IgD-negative memory B cell (primary cell): ENCODE measurements around the gene DIS3L2. TPM values are rescaled to one million over a fixed set of nuclear protein-coding genes. Genes with fewer than 3 reads are reported as not detected.
A peak's percentile ranks its signal among the peaks of the same experiment; 100 is the strongest.

Experiments used
- H3K27ac Mint-ChIP-seq, 3 donors: one replicate each; pipeline ENCODE4 v1.8.0; 2020 to 2022; ENCODE audit warnings: mild to moderate bottlenecking in 3 of 3, mixed read lengths in 3 of 3, moderate library complexity in 1 of 3
- H3K27me3 Mint-ChIP-seq: one replicate; pipeline ENCODE4 v1.8.0; 2021; ENCODE audit warnings: mixed read lengths
- H3K36me3 Mint-ChIP-seq: one replicate; pipeline ENCODE4 v1.8.0; 2020; ENCODE audit warnings: mild to moderate bottlenecking, mixed read lengths
- H3K4me1 Mint-ChIP-seq, 3 donors: one replicate each; pipeline ENCODE4 v1.8.0; 2020 to 2022; ENCODE audit warnings: mixed read lengths in 3 of 3, mild to moderate bottlenecking in 1 of 3
- H3K4me3 Mint-ChIP-seq, 4 donors: one replicate each; pipeline ENCODE4 v1.8.0; 2020 to 2022; ENCODE audit warnings: mild to moderate bottlenecking in 4 of 4, mixed read lengths in 4 of 4, moderate library complexity in 3 of 4
- H3K9me3 Mint-ChIP-seq, 3 donors: one replicate each; pipeline ENCODE4 v1.8.0; 2020 to 2021; ENCODE audit warnings: mixed read lengths in 3 of 3, mild to moderate bottlenecking in 1 of 3
- polyA plus RNA-seq: library from polyadenylated mRNA; unstranded; fragments of 300-500 nt; fragmentation: Illumina TruSeq; gene quantifications from one replicate; pipeline ENCODE4 v1.2.3, GENCODE V29; 2021

Gene DIS3L2
- polyA plus RNA-seq, 1 donor from 2014 or later: 21.7 TPM

DNA sequence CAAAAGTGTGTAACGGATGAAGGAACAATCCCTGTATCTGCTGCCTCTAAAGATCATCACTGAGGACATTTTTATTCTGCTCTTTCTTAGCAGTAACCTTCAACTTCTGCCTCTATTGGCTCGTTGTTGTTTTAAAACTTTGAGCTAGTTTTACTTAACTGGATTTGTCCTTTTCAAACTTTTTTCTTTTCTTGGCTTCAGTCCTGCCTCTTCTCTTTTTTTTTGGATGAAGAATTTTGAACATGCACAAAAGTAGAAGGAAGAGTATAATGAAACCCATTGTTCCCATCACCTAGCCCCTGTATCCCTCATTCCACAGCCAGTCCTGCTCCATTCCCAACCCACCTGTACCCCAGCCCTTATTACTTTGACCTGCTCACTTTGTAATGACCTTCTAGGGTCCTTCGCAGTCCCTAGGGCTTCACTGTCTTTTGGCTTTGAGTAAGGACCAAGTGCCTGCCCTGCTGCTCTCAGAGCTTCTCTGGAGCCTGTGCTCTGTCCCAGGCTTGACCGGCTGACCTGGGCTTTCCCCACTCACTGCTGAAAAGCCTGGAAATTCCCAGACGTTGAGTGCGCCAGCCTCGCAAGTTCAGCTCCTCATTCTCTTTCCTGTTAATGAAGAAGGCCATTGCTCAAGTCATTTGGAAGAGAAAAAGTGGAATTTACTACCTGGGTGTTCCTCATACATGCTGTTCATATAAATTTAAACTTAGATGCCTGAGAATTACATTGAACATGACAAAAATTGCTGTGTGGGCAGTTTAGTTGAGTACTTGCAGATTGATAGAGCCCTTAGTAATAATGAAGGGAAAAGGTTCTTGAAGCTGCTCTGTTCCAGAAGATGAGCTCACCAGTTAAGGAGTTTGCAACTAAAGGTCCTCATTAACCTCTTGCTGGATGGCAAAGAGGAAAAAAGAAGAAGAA, 267.7 kb downstream of the DIS3L2 start:
- Mint-ChIP-seq H3K9me3 (no peaks in the 10 kb centered on the region), H3K27ac (no peak overlapping the region), H3K27me3 (no peaks in the 10 kb centered on the region), H3K36me3 (peaks cover 4% of the 10 kb centered on the region), H3K4me1 (peaks cover 0 to 2% (median 0%) of the 10 kb centered on the region in 3 donors), H3K4me3 (no peak overlapping the region)

DNA sequence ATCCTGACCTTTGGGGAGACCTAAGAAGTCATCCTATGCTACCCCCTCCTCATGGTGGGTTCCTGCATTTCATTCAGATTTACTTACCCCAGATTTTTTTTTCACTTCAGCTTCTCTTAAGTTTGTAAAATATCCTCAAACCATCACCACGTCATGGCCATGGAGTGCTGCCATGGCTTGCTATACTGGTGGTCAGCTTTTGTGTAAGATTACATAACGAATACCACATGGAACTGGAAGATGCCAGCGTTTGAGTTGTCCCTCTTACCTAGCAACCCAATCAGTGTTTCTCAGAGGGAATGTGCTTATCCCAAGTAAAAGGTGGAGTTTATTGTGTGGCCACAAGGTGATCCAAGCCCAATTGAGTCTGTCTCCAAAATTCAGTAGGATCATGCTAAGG, 268.4 kb downstream of the DIS3L2 start:
- no peak overlapping the region for H3K4me3 Mint-ChIP-seq
- no peak overlapping the region for H3K27ac Mint-ChIP-seq
- H3K9me3 Mint-ChIP-seq: no peaks in the 10 kb centered on the region
- peaks cover 0 to 2% (median 0%) of the 10 kb centered on the region in 3 donors for H3K4me1 Mint-ChIP-seq
- no peaks in the 10 kb centered on the region for H3K27me3 Mint-ChIP-seq
- H3K36me3 Mint-ChIP-seq: peaks cover 4% of the 10 kb centered on the region

DNA sequence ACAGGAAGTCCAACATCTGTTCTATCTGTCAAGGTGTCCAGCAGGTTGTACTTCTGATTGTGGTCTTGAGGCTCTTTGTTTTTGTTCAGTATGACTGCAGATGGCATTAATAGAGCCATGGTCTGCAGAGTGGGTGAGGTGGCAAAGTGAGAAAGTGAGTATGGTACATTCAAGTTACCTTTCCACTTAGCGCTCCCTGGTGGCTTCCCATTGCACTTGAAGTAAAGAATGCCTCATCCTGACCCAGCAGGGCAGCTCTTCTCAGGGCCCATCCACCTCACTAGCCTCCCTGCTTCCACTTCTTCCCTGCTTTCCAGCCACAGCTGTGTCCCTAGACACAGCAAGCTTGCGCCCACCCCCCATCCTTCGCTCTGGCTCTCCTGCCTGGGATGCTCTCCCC, 269.0 kb downstream of the DIS3L2 start:
- Mint-ChIP-seq H3K36me3 (peaks cover 4% of the 10 kb centered on the region), H3K27me3 (no peaks in the 10 kb centered on the region), H3K4me3 (no peak overlapping the region), H3K9me3 (no peaks in the 10 kb centered on the region), H3K27ac (no peak overlapping the region), H3K4me1 (peaks cover 0 to 2% (median 0%) of the 10 kb centered on the region in 3 donors)

DNA sequence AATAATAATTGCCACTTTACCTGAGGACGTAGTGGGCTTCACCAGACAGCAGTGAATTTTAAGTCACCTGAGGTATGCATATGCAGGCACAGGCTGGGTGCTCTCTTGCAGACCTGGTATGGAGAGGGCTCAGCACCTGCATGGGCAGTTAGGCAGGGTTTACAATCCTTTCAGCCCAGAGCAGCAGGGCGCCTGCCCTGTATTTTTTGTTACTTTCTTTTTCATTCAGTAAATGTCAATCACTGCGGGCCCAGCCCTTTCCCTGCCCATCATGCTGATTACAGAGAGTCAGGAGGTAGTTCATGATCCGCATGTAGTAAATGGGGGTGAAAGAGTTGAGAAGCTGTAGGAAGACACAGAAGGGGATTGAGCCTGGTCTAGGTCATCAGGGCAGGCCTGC, 270.0 kb downstream of the DIS3L2 start:
- Mint-ChIP-seq H3K27me3 (no peaks in the 10 kb centered on the region), H3K36me3 (peaks cover 4% of the 10 kb centered on the region), H3K4me3 (no peak overlapping the region), H3K27ac (no peak overlapping the region), H3K4me1 (peaks cover 0 to 2% (median 0%) of the 10 kb centered on the region in 3 donors), H3K9me3 (no peaks in the 10 kb centered on the region)

DNA sequence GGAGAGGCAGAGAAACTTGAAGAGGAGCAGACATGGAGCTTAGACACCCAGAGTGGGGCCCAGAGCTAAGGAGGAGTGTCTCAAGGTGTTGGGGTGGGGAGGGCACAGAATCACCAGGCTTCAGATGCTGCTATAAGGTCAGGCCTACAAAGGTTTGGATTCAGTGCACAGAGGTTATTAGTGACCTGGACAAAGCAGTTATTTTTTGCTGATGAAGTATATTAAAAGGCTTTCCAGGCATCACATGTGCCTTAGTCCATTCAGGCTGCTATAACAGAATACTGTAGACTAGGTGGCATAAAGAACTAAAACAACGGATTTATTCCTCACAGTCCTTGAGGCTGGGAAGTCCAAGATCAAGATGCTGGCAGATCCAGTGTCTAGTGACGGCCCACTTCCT, 271.4 kb downstream of the DIS3L2 start:
- no peak overlapping the region for H3K4me3 Mint-ChIP-seq
- H3K9me3 Mint-ChIP-seq: no peaks in the 10 kb centered on the region
- peaks cover 0 to 2% (median 0%) of the 10 kb centered on the region in 3 donors for H3K4me1 Mint-ChIP-seq
- H3K27me3 Mint-ChIP-seq: no peaks in the 10 kb centered on the region
- no peak overlapping the region for H3K27ac Mint-ChIP-seq
- peaks cover 5% of the 10 kb centered on the region for H3K36me3 Mint-ChIP-seq

DNA sequence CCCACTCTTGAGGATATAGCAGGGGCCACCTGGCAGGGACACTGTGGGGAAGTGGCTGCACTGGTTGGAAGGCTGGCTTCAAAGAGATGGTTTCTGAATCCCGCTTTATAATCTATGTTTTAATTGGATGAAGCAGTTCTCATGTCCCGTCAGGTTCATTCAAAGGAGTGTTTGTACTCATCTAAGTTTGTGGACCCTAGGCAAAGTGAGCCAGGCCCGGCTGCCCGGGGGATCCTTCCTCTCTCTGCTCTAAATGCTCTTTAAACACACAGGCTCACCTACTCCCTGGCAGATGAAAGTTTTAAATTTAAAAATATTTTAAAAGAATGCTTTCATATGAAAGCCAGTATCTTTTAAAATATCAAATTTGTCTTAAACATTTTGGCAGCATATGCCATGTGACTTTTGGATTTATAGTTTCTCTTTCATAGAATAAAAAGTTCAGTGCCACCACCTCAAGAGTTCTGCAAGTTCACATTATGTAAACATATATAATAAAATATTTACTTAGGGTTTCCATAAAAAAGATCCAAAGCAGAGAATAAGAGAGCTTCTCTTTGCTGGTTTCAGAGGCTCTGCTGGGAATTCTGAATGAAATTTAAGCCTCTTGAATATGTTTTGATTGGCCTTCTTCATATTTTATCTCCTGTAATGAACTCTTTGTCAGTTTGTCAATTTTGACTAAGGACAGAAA, 273.6 kb downstream of the DIS3L2 start:
- Mint-ChIP-seq H3K27me3 (no peaks in the 10 kb centered on the region), H3K9me3 (no peaks in the 10 kb centered on the region), H3K36me3 (peaks cover 9% of the 10 kb centered on the region), H3K4me3 (no peak overlapping the region), H3K4me1 (peaks cover 0 to 2% (median 0%) of the 10 kb centered on the region in 3 donors), H3K27ac (no peak overlapping the region)

DNA sequence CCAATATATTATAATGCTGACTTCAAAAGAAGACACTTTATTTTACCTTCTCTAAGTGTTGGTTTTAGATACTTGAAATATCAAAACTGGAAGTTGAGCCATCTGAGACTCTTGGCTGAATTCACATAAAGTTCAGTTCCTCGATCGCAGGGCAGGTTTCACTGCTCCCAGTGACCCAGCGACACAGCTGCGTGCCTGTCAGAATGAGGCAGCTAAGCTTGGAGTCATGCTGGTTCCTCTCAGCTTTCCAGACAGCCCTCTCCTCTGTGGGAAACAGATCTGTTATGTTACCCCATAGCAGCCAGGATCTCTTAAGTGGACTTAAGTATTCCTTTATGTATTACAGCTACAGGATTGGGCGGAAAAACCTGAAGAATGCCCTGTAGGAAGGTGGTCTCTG, 274.2 kb downstream of the DIS3L2 start:
- Mint-ChIP-seq H3K4me3 (no peak overlapping the region), H3K36me3 (peaks cover 8% of the 10 kb centered on the region), H3K27ac (no peak overlapping the region), H3K27me3 (no peaks in the 10 kb centered on the region), H3K9me3 (no peaks in the 10 kb centered on the region), H3K4me1 (peaks cover 0 to 1% (median 0%) of the 10 kb centered on the region in 3 donors)

DNA sequence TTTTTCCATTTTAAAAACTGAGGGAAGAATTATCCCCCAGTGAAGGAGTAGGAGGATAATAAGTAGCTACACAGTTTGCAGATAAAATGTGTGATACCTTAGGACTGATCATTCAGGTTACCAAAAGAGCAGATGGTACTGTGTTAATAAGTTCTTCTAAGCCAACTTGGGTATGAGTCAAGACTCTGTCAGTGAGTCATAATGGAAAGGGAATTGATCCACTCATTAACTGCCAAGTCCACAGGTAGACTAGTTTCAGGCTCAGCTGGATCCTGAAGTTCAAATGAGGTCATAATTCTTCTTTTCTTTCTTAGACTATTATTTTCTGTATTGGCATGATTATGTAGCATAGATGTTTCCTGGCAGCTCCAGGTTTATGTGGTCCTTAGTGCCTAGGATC, 274.7 kb downstream of the DIS3L2 start:
- peaks cover 7% of the 10 kb centered on the region for H3K36me3 Mint-ChIP-seq
- no peaks in the 10 kb centered on the region for H3K4me1 Mint-ChIP-seq
- no peaks in the 10 kb centered on the region for H3K9me3 Mint-ChIP-seq
- H3K27me3 Mint-ChIP-seq: no peaks in the 10 kb centered on the region
- no peak overlapping the region for H3K27ac Mint-ChIP-seq
- H3K4me3 Mint-ChIP-seq: no peak overlapping the region

DNA sequence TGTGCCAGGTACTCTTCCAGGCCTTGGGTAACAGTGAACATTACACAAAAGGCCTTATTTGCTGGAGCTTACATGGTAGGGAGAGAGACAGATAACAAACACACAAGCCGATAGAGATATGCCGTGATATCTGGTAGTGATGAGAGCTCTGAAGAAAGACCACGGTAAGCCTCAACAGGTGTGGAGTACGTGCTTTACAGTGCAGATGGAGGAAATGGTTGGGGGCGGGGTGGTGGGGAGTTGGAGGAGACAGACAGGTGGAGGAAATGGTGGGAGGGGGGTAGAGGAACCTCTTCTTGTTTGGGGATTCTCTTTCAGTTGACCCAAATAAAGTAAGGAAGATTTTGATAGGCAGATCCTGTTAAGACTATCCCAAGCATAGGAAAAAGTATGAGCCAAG, 276.0 kb downstream of the DIS3L2 start:
- no peaks in the 10 kb centered on the region for H3K27me3 Mint-ChIP-seq
- H3K36me3 Mint-ChIP-seq: peaks cover 7% of the 10 kb centered on the region
- H3K4me1 Mint-ChIP-seq: no peaks in the 10 kb centered on the region
- peak overlapping the region in 1 of 3 donors; percentile 4 for H3K27ac Mint-ChIP-seq
- no peak overlapping the region for H3K4me3 Mint-ChIP-seq
- no peaks in the 10 kb centered on the region for H3K9me3 Mint-ChIP-seq

DNA sequence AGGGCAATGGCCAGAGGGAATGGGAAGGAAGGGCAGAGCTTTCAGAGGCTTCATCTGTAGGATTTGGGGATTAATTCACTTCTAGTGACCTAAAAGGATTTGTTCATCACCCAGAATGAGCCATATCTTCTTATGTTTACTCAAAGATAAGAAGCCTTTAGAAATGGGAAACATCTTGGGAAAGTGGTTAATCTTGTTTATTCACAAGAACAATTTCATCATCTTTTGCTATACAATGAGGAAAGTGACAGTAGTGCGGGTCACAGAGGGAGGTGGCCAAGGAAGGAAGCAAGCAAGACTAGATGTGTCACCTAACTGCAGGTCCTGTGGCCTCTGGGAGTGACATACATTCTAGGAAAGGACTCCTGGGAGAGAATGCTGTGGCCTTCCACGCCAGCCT, 276.6 kb downstream of the DIS3L2 start:
- no peak overlapping the region for H3K4me3 Mint-ChIP-seq
- H3K36me3 Mint-ChIP-seq: peaks cover 7% of the 10 kb centered on the region
- peak overlapping the region in 1 of 3 donors; percentile 17 for H3K27ac Mint-ChIP-seq
- H3K9me3 Mint-ChIP-seq: no peaks in the 10 kb centered on the region
- H3K27me3 Mint-ChIP-seq: no peaks in the 10 kb centered on the region
- no peaks in the 10 kb centered on the region for H3K4me1 Mint-ChIP-seq

DNA sequence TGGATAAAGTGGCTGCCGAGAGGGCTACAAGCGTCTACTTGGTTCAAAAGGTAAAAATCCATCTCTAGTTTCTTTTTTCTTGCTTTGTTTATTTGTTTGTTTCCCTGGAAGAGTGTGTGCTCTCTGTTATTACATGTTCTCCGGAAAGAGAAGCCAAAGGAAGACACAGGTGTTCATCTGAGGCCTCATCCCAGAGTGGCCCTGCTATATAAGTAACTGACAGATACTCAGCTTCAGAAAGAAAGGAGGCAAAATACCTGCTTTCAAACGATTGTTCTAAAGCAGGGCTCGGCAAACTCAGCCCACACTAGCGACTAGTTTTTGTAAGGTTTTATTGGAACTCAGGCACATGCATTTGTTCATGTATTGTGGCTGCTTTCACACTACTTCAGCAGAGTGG, 277.1 kb downstream of the DIS3L2 start:
- H3K4me3 Mint-ChIP-seq: no peak overlapping the region
- no peaks in the 10 kb centered on the region for H3K27me3 Mint-ChIP-seq
- H3K4me1 Mint-ChIP-seq: no peaks in the 10 kb centered on the region
- no peaks in the 10 kb centered on the region for H3K9me3 Mint-ChIP-seq
- no peak overlapping the region for H3K27ac Mint-ChIP-seq
- peaks cover 7% of the 10 kb centered on the region for H3K36me3 Mint-ChIP-seq

DNA sequence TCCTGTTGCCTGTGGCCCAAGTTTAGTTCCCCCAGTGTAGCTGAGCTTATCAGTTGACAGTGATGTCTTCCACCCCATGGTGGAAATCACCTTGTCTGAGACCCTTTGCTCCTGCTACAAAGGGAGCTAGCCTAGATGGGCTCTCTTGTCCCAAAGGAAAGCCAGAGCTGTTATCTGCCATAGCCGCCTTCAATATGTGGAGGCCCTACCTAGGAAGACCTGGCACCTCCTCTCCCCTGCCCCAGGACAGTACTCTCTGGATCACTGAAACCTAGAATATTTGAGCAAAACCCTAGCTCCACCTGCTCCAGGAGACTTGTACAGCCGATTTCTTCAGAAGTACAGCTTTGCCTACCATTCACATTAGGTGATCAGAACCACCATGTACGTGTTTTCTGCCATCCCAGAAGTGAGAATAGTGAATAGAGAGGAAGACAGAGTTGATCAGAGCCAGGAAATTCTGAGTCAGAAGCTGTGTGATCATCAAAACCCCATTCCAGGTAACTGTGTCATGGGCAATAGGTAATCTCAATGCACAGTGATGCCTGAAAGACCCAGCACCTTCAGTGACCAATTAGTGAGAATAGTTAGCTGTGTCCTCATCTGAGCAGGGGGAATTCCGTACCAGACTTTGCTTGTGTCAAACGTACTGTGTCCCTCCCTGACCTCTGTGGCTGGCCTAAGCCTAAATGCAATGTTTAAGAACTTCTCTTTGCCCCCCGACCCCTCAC, 278.6 kb downstream of the DIS3L2 start:
- Mint-ChIP-seq H3K9me3 (no peaks in the 10 kb centered on the region), H3K4me1 (no peaks in the 10 kb centered on the region), H3K27ac (no peak overlapping the region), H3K4me3 (no peak overlapping the region), H3K36me3 (peaks cover 7% of the 10 kb centered on the region), H3K27me3 (no peaks in the 10 kb centered on the region)

DNA sequence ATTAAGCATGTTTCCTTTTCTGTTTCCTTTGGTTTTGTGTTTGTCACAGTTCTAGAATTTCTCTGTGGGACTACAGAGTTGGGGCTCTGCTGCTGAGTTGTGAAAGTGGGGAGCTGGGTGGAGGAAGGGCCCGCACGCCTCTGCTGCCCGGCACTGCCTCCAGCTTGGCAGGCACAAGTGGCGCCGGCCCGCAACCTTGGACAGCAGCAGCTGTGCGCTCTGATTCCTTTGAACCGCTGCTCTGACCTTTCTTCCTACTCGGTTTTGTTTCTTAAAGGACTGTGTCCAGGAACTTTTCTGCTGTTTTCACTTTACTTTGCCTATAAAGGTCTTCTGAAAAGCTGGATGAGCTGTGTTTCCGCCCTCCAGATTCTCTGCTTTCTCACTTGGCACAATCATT, 279.4 kb downstream of the DIS3L2 start:
- Mint-ChIP-seq H3K4me3 (no peak overlapping the region), H3K27ac (no peak overlapping the region), H3K27me3 (no peaks in the 10 kb centered on the region), H3K4me1 (no peaks in the 10 kb centered on the region), H3K9me3 (no peaks in the 10 kb centered on the region), H3K36me3 (peaks cover 7% of the 10 kb centered on the region)

DNA sequence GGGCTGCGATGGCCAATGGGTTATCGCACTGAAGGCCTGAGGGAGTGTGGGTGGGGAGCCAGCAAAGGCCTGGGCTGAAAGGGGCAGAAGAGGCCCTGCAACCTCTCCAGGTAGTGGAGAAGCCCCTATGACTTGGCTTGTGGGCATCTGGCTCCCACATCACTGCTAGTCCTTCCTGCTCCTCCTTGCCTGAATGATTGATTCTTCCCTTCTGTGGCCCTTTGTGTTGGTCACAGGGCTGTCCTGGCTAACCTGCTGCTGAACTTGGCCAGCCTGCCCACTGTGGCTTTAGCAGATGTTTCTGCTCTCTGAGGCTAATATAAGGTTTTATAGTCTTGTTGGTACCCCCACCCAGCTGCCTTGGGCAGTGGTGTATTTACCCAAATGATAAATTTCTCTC, 280.8 kb downstream of the DIS3L2 start:
- Mint-ChIP-seq H3K9me3 (no peaks in the 10 kb centered on the region), H3K4me3 (no peak overlapping the region), H3K27ac (no peak overlapping the region), H3K4me1 (no peaks in the 10 kb centered on the region), H3K36me3 (peaks cover 7% of the 10 kb centered on the region), H3K27me3 (no peaks in the 10 kb centered on the region)

DNA sequence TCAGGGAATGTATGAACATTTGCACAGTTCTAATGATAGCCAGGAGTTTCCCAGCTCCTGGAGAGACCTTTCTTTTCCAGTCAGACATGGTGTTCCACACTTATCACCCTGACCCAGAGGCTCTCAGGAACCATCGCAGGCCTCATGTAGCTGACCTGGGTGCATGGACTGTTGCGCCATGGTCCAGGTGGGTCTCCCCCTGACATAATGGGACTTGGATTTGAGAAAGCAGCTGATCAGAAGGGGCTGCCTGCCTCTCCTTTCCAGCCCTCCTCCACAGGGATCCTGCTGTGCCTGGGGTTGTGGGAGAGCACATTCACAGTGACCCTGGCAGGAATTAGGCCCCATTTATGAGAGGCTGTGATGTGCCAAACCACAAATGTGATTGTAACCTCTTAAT, 283.6 kb downstream of the DIS3L2 start:
- Mint-ChIP-seq H3K4me3 (no peak overlapping the region), H3K36me3 (peaks cover 8% of the 10 kb centered on the region)

More for the DNA sequence above, 283.6 kb downstream of the DIS3L2 start:
- Mint-ChIP-seq H3K27me3 (no peaks in the 10 kb centered on the region), H3K27ac (no peak overlapping the region), H3K9me3 (no peaks in the 10 kb centered on the region), H3K4me1 (peaks cover 0 to 1% (median 0%) of the 10 kb centered on the region in 3 donors)
